Chondrocyte (in vitro differentiated cells): Measurements from ENCODE around the gene ZNF654. TPM values are rescaled to one million over a fixed set of nuclear protein-coding genes. Genes with fewer than 3 reads are reported as not detected.
"Not testable (repeated sequence)": the region's sequence is repeated elsewhere in the genome, so short reads cannot be mapped to it uniquely, and the experiment has no call there.

Experiments used
- DNase-seq: peaks from one replicate; pipeline ENCODE4 v3.0.0; 2021; ENCODE audit warnings: mixed read lengths, low spot score
- H3K27ac Mint-ChIP-seq: one replicate; pipeline ENCODE4 v1.8.0; 2021; ENCODE audit warnings: mild to moderate bottlenecking, moderate library complexity, mixed read lengths; ENCODE audit not compliant: unreplicated experiment
- H3K27me3 Mint-ChIP-seq: 2 replicates; pipeline ENCODE4 v1.8.0; 2021; ENCODE audit warnings: low read depth, mixed read lengths
- H3K36me3 Mint-ChIP-seq: 2 replicates; pipeline ENCODE4 v1.8.0; 2021; ENCODE audit warnings: low read depth, mixed read lengths
- H3K4me1 Mint-ChIP-seq: 2 replicates; pipeline ENCODE4 v1.8.0; 2021; ENCODE audit warnings: low read depth, mild to moderate bottlenecking, mixed read lengths
- H3K4me3 Mint-ChIP-seq: one replicate; pipeline ENCODE4 v1.8.0; 2021; ENCODE audit warnings: mild to moderate bottlenecking, moderate library complexity, mixed read lengths; ENCODE audit not compliant: unreplicated experiment
- H3K9me3 Mint-ChIP-seq: 2 replicates; pipeline ENCODE4 v1.8.0; 2021; ENCODE audit warnings: low read depth, mixed read lengths
- CTCF ChIP-seq: fragments of 200-600 bp; sonication (generic); IDR thresholded peaks from 2 replicates; pipeline ENCODE4 v1.5.0; 2021; ENCODE audit warnings: antibody characterized with exemption, mild to moderate bottlenecking, moderate library complexity
- total RNA-seq: library from RNA; stranded (reverse); gene quantifications from 3 replicates; pipeline ENCODE4 v1.2.1, GENCODE V29; 2021

Gene ZNF654
- total RNA-seq, 1 donor from 2014 or later, result 11.7 TPM

DNA sequence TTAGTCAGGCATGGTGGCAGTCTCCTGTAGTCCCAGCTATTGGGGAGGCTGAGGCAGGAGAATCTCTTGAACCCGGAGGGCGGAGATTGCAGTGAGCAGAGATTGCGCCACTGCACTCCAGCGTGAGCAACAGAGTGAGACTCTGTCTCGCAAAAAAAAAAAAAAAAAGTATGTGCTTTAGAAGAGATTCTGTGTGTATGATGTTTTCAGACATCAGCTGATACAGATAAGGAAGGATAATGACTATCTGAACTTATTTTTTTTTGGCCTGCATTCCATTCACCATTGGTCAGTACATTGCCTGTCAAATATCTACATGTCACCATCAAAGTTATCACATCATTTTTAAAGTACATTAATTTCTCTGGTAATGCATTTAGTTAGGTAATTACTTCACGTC is 108.1 kb downstream of the ZNF654 start:
- no peak for DNase-seq
- Mint-ChIP-seq H3K36me3 (peaks cover under 1% of the 10 kb centered on the region), H3K9me3 (no peaks in the 10 kb centered on the region), H3K4me1 (peaks cover 11% of the 10 kb centered on the region), H3K27ac (no peak overlapping the region), H3K4me3 (no peak overlapping the region), H3K27me3 (no peaks in the 10 kb centered on the region)
- TF ChIP-seq CTCF, result no peak

DNA sequence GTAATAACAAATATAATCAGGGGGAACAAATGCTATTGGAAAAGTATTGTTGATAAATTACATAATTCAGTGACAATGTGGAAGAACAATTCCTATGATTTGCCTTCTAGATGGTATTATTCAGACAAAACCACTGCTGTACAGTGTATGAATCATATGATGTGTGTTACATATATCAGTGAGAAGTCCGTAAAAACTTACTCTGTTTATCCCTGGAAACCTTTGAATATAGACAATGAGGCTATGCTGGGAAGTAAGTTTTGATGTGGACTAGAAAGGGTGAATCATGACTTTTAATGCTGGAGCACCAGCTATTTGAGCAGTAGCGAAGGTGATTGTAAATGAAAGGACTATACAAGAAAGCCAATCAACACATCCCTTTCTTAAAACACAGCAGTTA is 108.6 kb downstream of the ZNF654 start:
- no peaks in the 10 kb centered on the region for H3K9me3 Mint-ChIP-seq
- TF ChIP-seq CTCF, result no peak
- no peaks in the 10 kb centered on the region for H3K27me3 Mint-ChIP-seq
- no peaks in the 10 kb centered on the region for H3K36me3 Mint-ChIP-seq
- H3K4me3 Mint-ChIP-seq, result no peak overlapping the region
- DNase-seq, result no peak
- peaks cover 11% of the 10 kb centered on the region for H3K4me1 Mint-ChIP-seq
- no peak overlapping the region for H3K27ac Mint-ChIP-seq

DNA sequence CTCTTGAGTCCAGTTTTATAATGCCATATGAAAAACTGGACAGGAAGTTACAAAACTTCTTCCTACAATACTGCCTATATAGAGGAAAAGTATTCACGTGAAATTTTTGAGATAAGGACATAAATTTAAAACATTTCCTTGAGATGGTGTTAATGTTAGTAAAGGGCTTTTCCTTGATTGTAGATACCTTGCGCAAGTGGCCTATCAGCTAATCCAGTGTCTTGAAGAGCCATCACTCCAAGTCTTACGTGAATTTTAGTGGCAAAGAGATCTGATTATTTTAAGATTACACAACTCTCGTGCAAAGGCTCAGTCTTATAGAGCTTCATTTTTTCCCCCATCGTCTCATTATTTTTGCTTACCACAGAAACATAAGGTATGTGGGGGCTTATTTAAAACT is 109.1 kb downstream of the ZNF654 start:
- TF ChIP-seq CTCF, result no peak
- no peaks in the 10 kb centered on the region for H3K36me3 Mint-ChIP-seq
- no peaks in the 10 kb centered on the region for H3K27me3 Mint-ChIP-seq
- H3K27ac Mint-ChIP-seq, result no peak overlapping the region
- H3K4me1 Mint-ChIP-seq, result peaks cover 11% of the 10 kb centered on the region
- H3K4me3 Mint-ChIP-seq, result no peak overlapping the region
- no peaks in the 10 kb centered on the region for H3K9me3 Mint-ChIP-seq
- no peak for DNase-seq

DNA sequence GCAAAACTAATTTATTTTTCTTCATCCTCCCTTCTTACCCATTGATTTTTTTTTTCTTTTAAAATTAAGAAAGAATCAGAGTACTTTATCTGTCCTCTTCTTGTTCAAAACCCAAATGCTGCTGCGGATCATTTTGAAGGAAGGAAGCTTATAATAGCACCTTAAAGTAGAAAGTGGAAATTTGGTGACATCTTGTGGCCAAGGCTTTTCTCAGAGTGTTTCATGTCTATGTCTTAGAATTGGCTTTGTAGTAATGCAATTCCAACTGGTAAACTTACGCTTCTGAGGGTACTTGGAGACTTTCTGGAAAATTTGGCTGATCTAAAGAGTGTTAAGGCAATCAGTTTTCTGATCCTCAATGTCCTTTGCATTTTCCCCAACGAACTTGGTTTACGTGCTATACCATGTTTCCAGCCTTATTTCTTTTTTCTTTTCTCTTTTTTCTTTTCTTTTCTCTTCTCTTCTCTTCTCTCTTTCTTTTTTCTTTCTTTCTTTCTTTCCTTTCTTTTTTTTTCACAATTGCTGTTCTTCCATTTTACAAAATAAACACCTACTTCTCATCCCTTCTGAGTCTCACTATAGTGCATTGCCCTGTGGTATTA is 121.4 kb downstream of the ZNF654 start:
- H3K27ac Mint-ChIP-seq, result no peak overlapping the region
- no peak overlapping the region for H3K4me3 Mint-ChIP-seq
- peaks cover 3% of the 10 kb centered on the region for H3K36me3 Mint-ChIP-seq
- H3K4me1 Mint-ChIP-seq, result peaks cover 3% of the 10 kb centered on the region
- peaks cover 18% of the 10 kb centered on the region for H3K9me3 Mint-ChIP-seq
- H3K27me3 Mint-ChIP-seq, result peaks cover 18% of the 10 kb centered on the region
- no peak for DNase-seq
- TF ChIP-seq CTCF, result peak; percentile 83

GRCh38 chr3:88182165-88182918 is 123.3 kb downstream of the ZNF654 start:
- not testable (repeated sequence) for H3K4me3 Mint-ChIP-seq
- peaks cover 24% of the 10 kb centered on the region for H3K9me3 Mint-ChIP-seq

More at GRCh38 chr3:88182165-88182918, 123.3 kb downstream of the ZNF654 start:
- not testable (repeated sequence) for DNase-seq, H3K27ac Mint-ChIP-seq, H3K4me1 Mint-ChIP-seq, H3K36me3 Mint-ChIP-seq
- H3K27me3 Mint-ChIP-seq, result peaks cover 18% of the 10 kb centered on the region
